ENCODE measurements around the gene ADAMTS13. TPM values are rescaled to one million over a fixed set of nuclear protein-coding genes. Genes with fewer than 3 reads are reported as not detected.

ADAMTS13 gene
- total and polyA plus RNA-seq, 2 experiments from 2014 or later, result 1.4 to 2.2 TPM

DNA sequence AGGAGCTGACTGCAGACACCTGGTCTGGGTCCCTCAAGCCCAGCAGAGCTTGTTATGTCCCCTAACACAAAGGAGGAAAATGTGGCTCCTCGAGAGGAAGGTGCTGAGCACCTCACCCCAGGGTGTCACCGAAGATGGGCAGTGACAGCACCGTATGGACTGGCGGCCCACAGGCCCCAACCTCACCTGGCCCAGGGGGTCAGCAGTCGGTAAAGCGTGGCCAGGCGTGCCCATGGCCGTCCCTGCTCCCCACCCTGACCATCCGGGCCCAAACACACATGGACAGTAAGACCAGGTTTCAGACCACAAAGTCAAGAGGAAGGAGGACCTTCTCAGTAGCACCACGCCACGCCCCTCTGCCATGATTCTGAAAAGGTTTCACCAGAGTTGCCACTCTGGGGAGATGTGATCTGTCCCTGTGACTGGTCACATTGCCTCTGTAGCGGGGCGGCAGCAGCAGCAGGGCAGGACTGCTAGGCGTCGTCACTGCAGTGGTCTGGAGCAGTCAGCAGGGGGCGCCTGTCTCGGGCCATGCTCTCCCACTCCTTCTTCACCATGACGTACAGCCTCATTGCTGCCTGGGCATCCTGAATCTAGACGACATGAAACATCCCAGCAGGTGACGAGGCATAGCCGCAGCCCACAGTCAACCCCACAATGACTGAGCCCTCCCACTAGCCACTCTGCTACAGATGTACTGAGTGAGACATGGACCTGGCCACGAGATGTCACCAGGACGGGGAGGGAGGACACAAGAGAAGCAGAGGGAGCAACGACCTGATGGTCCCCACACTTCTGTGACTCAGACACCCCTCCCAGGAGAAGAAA, 15.5 kb upstream of the ADAMTS13 start:
- H3K79me2 ChIP-seq (ENCODE audit: insufficient read depth), result peaks cover 10% of the 10 kb centered on the region; the same call in 1 of the 2 replicates
- H3K4me1 ChIP-seq (ENCODE audit: insufficient read depth), result peaks cover 12% of the 10 kb centered on the region
- TF ChIP-seq EZH2phosphoT487 (IDR thresholded peaks at IDR 0.05; ENCODE audit: insufficient read depth, low read depth) (no peak), EZH2 (IDR thresholded peaks at IDR 0.05; ENCODE audit: insufficient read depth, poor library complexity, severe bottlenecking) (no peak)
- H3K9ac ChIP-seq, result no peak overlapping the region
- in situ Hi-C loops (cut with MboI), result no loop called here
- H3K27ac ChIP-seq, result peak overlapping the region; percentile 53; the same call in 1 of the 2 replicates
- peaks cover 20% of the 10 kb centered on the region for H3K36me3 ChIP-seq (ENCODE audit: low read depth)
- peaks cover 22% of the 10 kb centered on the region for H3F3A ChIP-seq (ENCODE audit: insufficient read depth)
- H3K4me2 ChIP-seq (ENCODE audit: unreplicated experiment), result no peak overlapping the region
- no peaks in the 10 kb centered on the region for H4K20me1 ChIP-seq (ENCODE audit: insufficient read depth)
- DNase-seq, result peak; percentile 81
- WGBS, 2 experiments (ENCODE audit: low coverage in 1 of 2, low lambda C conversion rate in 2 of 2, missing lambda C conversion rate in 2 of 2), result 55 to 64% methylated on average over 21 to 24 of the region's 24 CpGs
- H3K9me3 ChIP-seq (ENCODE audit: low read depth), result no peaks in the 10 kb centered on the region
- H3K9me2 ChIP-seq (ENCODE audit: insufficient read depth), result no peaks in the 10 kb centered on the region
- H3K4me3 ChIP-seq, result no peak overlapping the region
- H2AFZ ChIP-seq, result no peak overlapping the region
- no peaks in the 10 kb centered on the region for H3K27me3 ChIP-seq (replicated peaks; ENCODE audit: insufficient read depth)

DNA sequence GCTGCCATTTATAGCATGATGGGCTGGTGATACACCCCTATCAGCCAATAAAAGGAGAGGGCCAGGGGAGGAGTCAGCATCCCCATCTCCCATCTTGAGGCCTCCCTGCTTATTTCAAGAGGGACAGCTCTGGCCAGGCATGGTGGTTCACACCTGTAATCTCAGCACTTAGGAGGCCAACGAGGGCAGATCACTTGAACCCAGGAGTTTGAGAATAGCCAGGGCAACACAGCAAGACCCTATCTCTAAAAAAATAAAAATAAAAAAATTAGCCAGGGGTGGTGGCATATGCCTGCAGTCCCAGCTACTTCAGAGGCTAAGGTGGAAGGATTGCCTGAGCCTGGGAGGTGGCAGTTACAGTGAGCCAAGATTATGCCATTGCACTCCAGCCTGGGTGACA, 14.1 kb upstream of the ADAMTS13 start:
- in situ Hi-C loops (cut with MboI), result no loop called here
- peaks cover 22% of the 10 kb centered on the region for H3K79me2 ChIP-seq (ENCODE audit: insufficient read depth)
- 90 to 92% methylated on average over 1 of the region's 1 CpG for WGBS, 2 experiments (ENCODE audit: low coverage in 1 of 2, low lambda C conversion rate in 2 of 2, missing lambda C conversion rate in 2 of 2)

DNA sequence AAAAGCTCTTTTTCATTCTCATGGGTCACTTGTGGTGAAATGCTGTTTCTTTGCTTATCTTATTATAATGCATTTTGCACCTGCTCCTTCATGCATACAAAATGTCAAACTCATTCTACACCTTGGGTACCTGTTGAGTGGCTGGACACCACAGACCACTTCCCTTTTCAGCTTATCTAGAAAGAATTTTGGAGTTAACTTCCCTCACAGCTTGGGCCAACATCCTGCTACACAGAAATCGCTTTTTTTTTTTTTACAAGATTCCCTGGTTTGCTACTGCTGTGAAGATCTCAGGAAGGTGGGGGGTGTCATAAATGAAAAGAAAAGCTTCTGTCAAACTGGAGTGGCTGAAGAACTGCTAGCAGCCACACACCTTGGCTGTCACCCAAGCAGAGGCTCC, 7.0 kb upstream of the ADAMTS13 start:
- no peak overlapping the region for H3K4me3 ChIP-seq
- H2AFZ ChIP-seq, result no peak overlapping the region
- no peaks in the 10 kb centered on the region for H4K20me1 ChIP-seq (ENCODE audit: insufficient read depth)
- H3K9ac ChIP-seq, result no peak overlapping the region
- H3F3A ChIP-seq (ENCODE audit: insufficient read depth), result 0 out of 2 replicates have a peak, but pooled peaks cover 2% of the 10 kb centered on the region
- in situ Hi-C loops (cut with MboI), result no loop called here
- WGBS, 2 experiments (ENCODE audit: low coverage in 1 of 2, low lambda C conversion rate in 2 of 2, missing lambda C conversion rate in 2 of 2), result 64 to 69% methylated on average over 1 of the region's 1 CpG
- TF ChIP-seq EZH2 (IDR thresholded peaks at IDR 0.05; ENCODE audit: insufficient read depth, poor library complexity, severe bottlenecking) (no peak), EZH2phosphoT487 (IDR thresholded peaks at IDR 0.05; ENCODE audit: insufficient read depth, low read depth) (no peak)
- H3K27me3 ChIP-seq (replicated peaks; ENCODE audit: insufficient read depth), result no peaks in the 10 kb centered on the region
- H3K4me1 ChIP-seq (ENCODE audit: insufficient read depth), result peaks cover 8% of the 10 kb centered on the region
- no peak for DNase-seq
- peaks cover 16% of the 10 kb centered on the region for H3K36me3 ChIP-seq (ENCODE audit: low read depth)
- H3K9me3 ChIP-seq (ENCODE audit: low read depth), result no peaks in the 10 kb centered on the region
- H3K79me2 ChIP-seq (ENCODE audit: insufficient read depth), result peaks cover 68% of the 10 kb centered on the region
- H3K4me2 ChIP-seq (ENCODE audit: unreplicated experiment), result no peak overlapping the region
- H3K9me2 ChIP-seq (ENCODE audit: insufficient read depth), result no peaks in the 10 kb centered on the region
- no peak overlapping the region for H3K27ac ChIP-seq

More for the DNA sequence above, 14.1 kb upstream of the ADAMTS13 start:
- no peak overlapping the region for H3K9ac ChIP-seq
- H4K20me1 ChIP-seq (ENCODE audit: insufficient read depth), result no peaks in the 10 kb centered on the region
- H3F3A ChIP-seq (ENCODE audit: insufficient read depth), result peaks cover 22% of the 10 kb centered on the region
- no peak overlapping the region for H3K4me2 ChIP-seq (ENCODE audit: unreplicated experiment)
- H3K4me3 ChIP-seq, result no peak overlapping the region
- no peak for TF ChIP-seq EZH2 (IDR thresholded peaks at IDR 0.05; ENCODE audit: insufficient read depth, poor library complexity, severe bottlenecking)
- TF ChIP-seq EZH2phosphoT487 (IDR thresholded peaks at IDR 0.05; ENCODE audit: insufficient read depth, low read depth), result no peak
- no peak overlapping the region for H3K27ac ChIP-seq
- no peaks in the 10 kb centered on the region for H3K9me3 ChIP-seq (ENCODE audit: low read depth)
- H3K9me2 ChIP-seq (ENCODE audit: insufficient read depth), result no peaks in the 10 kb centered on the region
- DNase-seq, result no peak
- H2AFZ ChIP-seq, result no peak overlapping the region
- no peaks in the 10 kb centered on the region for H3K27me3 ChIP-seq (replicated peaks; ENCODE audit: insufficient read depth)
- peaks cover 12% of the 10 kb centered on the region for H3K4me1 ChIP-seq (ENCODE audit: insufficient read depth)
- peaks cover 20% of the 10 kb centered on the region for H3K36me3 ChIP-seq (ENCODE audit: low read depth)

DNA sequence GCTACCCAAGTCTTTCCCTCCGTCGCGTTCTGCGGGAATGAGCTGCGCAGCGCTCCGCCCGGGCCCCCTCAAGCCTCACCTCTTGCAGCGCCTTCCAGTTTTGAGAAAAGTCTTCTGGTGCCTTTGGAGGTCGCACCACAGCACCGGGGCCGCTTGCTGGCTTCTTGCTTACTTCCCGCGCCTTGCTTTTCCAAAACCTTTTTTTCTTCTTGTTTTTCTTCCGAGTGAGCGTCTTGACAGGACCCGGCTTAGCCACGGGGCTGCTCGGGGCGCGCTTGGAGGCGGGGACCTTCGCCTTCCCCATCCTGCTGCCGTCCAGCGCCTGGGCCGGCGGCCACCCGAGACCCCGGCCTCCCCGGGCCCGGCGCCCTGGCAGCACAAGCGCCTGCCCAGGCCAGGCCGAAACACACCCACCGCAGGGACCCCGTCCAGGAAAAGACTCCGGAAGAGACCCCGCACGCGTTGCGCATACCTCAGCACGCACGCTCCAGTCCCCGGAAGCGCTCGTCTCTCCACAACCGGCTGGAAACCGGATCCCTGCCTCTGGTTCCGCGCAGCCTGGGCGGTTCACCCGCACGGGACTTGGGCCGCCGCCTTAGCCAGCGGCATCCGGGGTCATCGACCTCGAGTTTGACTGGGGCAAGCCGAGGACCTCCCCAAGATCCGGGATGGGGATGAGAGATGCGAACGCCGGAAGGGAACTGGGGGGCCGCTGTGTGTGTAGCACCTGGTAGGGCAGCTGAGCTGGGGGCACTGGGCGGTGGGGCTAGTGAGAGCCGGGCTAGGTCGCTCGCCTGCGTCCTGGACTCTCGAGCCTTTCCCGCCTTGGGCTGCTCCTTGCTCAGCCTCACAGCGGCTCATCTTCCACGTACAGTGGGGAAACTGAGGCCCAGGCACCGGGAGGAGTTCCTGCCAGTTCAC, 4.4 kb upstream of the ADAMTS13 start, which contains the start of gene REXO4:
TSS of gene REXO4 (minus strand) at position 470 of the 921 bp plus-strand sequence. CDS start at position 304, 166 bp downstream.
- Histone ChIP-seq H3F3A (ENCODE audit: insufficient read depth) (0 out of 2 replicates have a peak, but pooled peaks cover 8% of the 10 kb centered on the region), H3K36me3 (ENCODE audit: low read depth) (peaks cover 4% of the 10 kb centered on the region; the same call in 1 of the 2 replicates), H3K79me2 (ENCODE audit: insufficient read depth) (peaks cover 48% of the 10 kb centered on the region), H3K9me3 (ENCODE audit: low read depth) (no peaks in the 10 kb centered on the region), H3K4me3 (peak within 1 kb of the TSS; percentile 87), H3K9me2 (ENCODE audit: insufficient read depth) (no peaks in the 10 kb centered on the region), H3K9ac (peak within 1 kb of the TSS; percentile 83), H3K4me1 (ENCODE audit: insufficient read depth) (peaks cover 8% of the 10 kb centered on the region), H2AFZ (peak within 1 kb of the TSS; percentile 87), H4K20me1 (ENCODE audit: insufficient read depth) (no peaks in the 10 kb centered on the region), H3K27ac (peak within 1 kb of the TSS; percentile 62), H3K27me3 (replicated peaks; ENCODE audit: insufficient read depth) (no peaks in the 10 kb centered on the region), H3K4me2 (ENCODE audit: unreplicated experiment) (peak within 1 kb of the TSS; percentile 87)
- DNase-seq, result peak; percentile 91
- WGBS, 2 experiments (ENCODE audit: low coverage in 1 of 2, low lambda C conversion rate in 2 of 2, missing lambda C conversion rate in 2 of 2), result 1% methylated on average over 71 to 75 of the region's 75 CpGs
- in situ Hi-C loops (cut with MboI), result no loop called here
- TF ChIP-seq EZH2 (IDR thresholded peaks at IDR 0.05; ENCODE audit: insufficient read depth, poor library complexity, severe bottlenecking), result no peak

Data from GM23248 (cell line).